ENCODE results near the gene IL18.

DNA sequence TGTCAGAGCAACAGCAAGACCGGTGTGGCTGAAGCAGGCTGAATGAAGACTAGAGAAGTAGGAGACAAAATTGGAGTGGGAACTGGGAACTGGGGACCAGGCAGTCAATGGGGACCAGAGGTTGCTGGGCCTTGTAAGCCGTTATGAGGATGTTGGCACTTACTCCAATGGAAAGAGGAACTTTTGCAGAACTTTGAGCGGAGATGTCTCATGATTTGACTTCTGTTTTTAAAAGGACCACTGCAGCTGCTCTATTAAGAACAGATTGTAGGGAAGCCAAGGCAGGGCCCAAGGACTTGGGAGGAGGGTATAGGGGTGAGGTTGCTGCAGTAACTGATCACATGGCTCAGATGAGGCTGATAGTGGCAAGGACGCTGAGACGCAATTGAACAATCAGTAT, 34.2 kb downstream of the IL18 start:
- TF ChIP-seq, protein P1, sequence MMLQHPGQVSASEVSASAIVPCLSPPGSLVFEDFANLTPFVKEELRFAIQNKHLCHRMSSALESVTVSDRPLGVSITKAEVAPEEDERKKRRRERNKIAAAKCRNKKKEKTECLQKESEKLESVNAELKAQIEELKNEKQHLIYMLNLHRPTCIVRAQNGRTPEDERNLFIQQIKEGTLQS (IDR thresholded peaks at IDR 0.05): no peak
- TF ChIP-seq, protein P1 (CRISPR knock-in tag; conservative IDR thresholded peaks at IDR 0.05): no peak
- TF ChIP-seq GTF2F1 (IDR thresholded peaks at IDR 0.05; ENCODE audit: low read depth, low read length) (no peak), FOXO4 (CRISPR knock-in tag; IDR thresholded peaks at IDR 0.05) (no peak), BCLAF1 (IDR thresholded peaks at IDR 0.05; ENCODE audit: borderline replicate concordance in 1 of 2, control insufficient read depth in 1 of 2, low read depth in 2 of 2, low read length in 1 of 2) (no peak), SRSF7 (optimal IDR thresholded peaks at IDR 0.05; ENCODE audit: low read depth, low read length) (no peak), POLR2AphosphoS5 (IDR thresholded peaks at IDR 0.05; ENCODE audit: control insufficient read depth, insufficient read depth, low read depth, low read length) (no peak), EP300 (IDR thresholded peaks at IDR 0.05; ENCODE audit: low read length) (no peak), ZZZ3 (IDR thresholded peaks at IDR 0.05) (no peak), ZNF384 (IDR thresholded peaks at IDR 0.05; ENCODE audit: low read depth, low read length) (no peak), SP1 (CRISPR knock-in tag; IDR thresholded peaks at IDR 0.05) (no peak)
- TF ChIP-seq, protein P2, sequence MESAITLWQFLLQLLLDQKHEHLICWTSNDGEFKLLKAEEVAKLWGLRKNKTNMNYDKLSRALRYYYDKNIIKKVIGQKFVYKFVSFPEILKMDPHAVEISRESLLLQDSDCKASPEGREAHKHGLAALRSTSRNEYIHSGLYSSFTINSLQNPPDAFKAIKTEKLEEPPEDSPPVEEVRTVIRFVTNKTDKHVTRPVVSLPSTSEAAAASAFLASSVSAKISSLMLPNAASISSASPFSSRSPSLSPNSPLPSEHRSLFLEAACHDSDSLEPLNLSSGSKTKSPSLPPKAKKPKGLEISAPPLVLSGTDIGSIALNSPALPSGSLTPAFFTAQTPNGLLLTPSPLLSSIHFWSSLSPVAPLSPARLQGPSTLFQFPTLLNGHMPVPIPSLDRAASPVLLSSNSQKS (CRISPR knock-in tag; IDR thresholded peaks at IDR 0.05): no peak
